Measurements from ENCODE around the gene TCP11L2. TPM values are rescaled to one million over a fixed set of nuclear protein-coding genes. Genes with fewer than 3 reads are reported as not detected.

TCP11L2 gene
- total and polyA plus RNA-seq, 2 of the 8 experiments (the other 6 are each of a cell fraction or from before 2014, with no cell fraction given): 2.1 to 7.1 TPM

DNA sequence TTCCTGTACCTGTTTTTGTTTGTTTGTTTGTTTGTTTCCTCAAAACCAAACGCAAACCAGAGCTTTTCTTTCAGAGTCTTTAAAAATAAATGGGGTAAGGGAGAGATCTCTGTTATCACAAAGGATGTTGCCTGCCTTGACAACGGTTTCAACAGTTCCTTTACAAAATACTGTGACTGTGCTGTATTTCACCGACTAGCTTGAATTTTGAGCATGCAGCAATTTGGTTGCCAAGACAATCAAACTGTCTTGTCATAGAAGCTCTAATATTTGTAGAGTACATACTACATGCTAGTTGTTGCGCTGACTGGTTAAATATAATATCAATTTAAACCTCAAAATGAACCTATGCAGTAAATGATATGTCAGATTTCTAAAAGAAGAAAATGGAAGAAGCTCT lies 22.4 kb upstream of the TCP11L2 start:
- CTCF ChIA-PET (ENCODE audit: partially characterized antibody): interaction anchor here (0.8 to 4.8 kb wide), 13 partner anchors 9 to 860 kb away, joined by 3 to 47 read pairs (median 5); no protein-coding TSS in a partner anchor
- POLR2A ChIA-PET (ENCODE audit: partially characterized antibody): interaction anchor here (0.6 kb wide), 1 partner anchor 137 kb away, joined by 3 read pairs; no protein-coding TSS in a partner anchor
- no peak overlapping the region for H2AK5ac ChIP-seq (ENCODE audit: low read depth, low read length)
- no peaks in the 10 kb centered on the region for H3K79me2 ChIP-seq (ENCODE audit: control insufficient read depth in 1 of 2, insufficient read depth in 2 of 2, low read length in 2 of 2)
- no peaks in the 10 kb centered on the region for H3K9me3 ChIP-seq (ENCODE audit: insufficient read depth in 2 of 2, low read depth in 1 of 2, low read length in 1 of 2)
- H3K18ac ChIP-seq (ENCODE audit: extremely low read depth, low read length): no peak overlapping the region
- no peaks in the 10 kb centered on the region for H3K36me3 ChIP-seq (ENCODE audit: control insufficient read depth in 2 of 4, insufficient read depth in 4 of 4, low read length in 3 of 4)
- H4K8ac ChIP-seq (ENCODE audit: extremely low read depth, insufficient read depth, low read length): no peak overlapping the region
- DNase-seq (ENCODE audit: low read depth in 1 of 2, low spot score in 2 of 2) (no peak), FAIRE-seq (no peak)
- no peak overlapping the region for H2AFZ ChIP-seq (ENCODE audit: low read length)
- no peaks in the 10 kb centered on the region for H4K20me1 ChIP-seq (replicated peaks in 1 of 2; ENCODE audit: control insufficient read depth in 1 of 2, insufficient read depth in 2 of 2, low read length in 2 of 2)
- H3K27ac ChIP-seq (ENCODE audit: low read depth, low read length): no peak overlapping the region
- H3K23me2 ChIP-seq (ENCODE audit: low read depth, low read length): no peaks in the 10 kb centered on the region
- H3K4me1 ChIP-seq (replicated peaks in 1 of 4; ENCODE audit: control insufficient read depth in 3 of 4, insufficient read depth in 4 of 4, low read length in 3 of 4): no peaks in the 10 kb centered on the region
- no peaks in the 10 kb centered on the region for H3K27me3 ChIP-seq (replicated peaks in 1 of 4; ENCODE audit: control insufficient read depth in 3 of 4, extremely low read depth in 1 of 4, insufficient read depth in 3 of 4, low read length in 3 of 4)
- H2BK20ac ChIP-seq (ENCODE audit: low read length): no peak overlapping the region
- TF ChIP-seq SP4 (IDR thresholded peaks at IDR 0.05; ENCODE audit: low read length): no peak
- H4K5ac ChIP-seq (ENCODE audit: insufficient read length, low read depth, low read length): no peak overlapping the region
- H3K56ac ChIP-seq (replicated peaks; ENCODE audit: insufficient read length, low read depth, low read length): no peak overlapping the region
- WGBS, 2 experiments (ENCODE audit: extremely low coverage in 1 of 2, insufficient coverage in 1 of 2, insufficient read length in 1 of 2, insufficient replicate concordance in 2 of 2, low coverage in 1 of 2, low lambda C conversion rate in 2 of 2, missing lambda C conversion rate in 1 of 2): 95% methylated on average over 4 of the region's 4 CpGs; no CpG with 5 or more reads in 1 of the 2 experiments
- no peak overlapping the region for H4K91ac ChIP-seq (replicated peaks; ENCODE audit: insufficient read length, low read length)
- no peak overlapping the region for H3K14ac ChIP-seq (ENCODE audit: insufficient read length)
- no peak overlapping the region for H2BK120ac ChIP-seq (replicated peaks; ENCODE audit: low read depth, low read length)
- H3K4ac ChIP-seq (replicated peaks; ENCODE audit: insufficient read length, low read depth, low read length): no peak overlapping the region
- H2BK5ac ChIP-seq (ENCODE audit: low read depth, low read length): no peak overlapping the region
- no peak overlapping the region for H2BK12ac ChIP-seq (ENCODE audit: low read depth, low read length)
- no peak overlapping the region for H3K4me3 ChIP-seq (ENCODE audit: extremely low read depth in 1 of 4, insufficient read depth in 2 of 4, low read depth in 3 of 4, low read length in 4 of 4)
- H2BK15ac ChIP-seq (ENCODE audit: low read length): no peak overlapping the region
- H3K4me2 ChIP-seq (ENCODE audit: insufficient read depth in 1 of 2, low read depth in 2 of 2, low read length in 2 of 2): no peak overlapping the region
- H3K23ac ChIP-seq (ENCODE audit: insufficient read length): no peak overlapping the region
- H3K79me1 ChIP-seq (ENCODE audit: low read depth, low read length): no peaks in the 10 kb centered on the region
- no peak overlapping the region for H3K9ac ChIP-seq (replicated peaks in 1 of 4; ENCODE audit: extremely low read depth in 1 of 4, low read depth in 3 of 4, low read length in 3 of 4)
